ENCODE data around the gene NLGN4X.

NLGN4X gene

DNA sequence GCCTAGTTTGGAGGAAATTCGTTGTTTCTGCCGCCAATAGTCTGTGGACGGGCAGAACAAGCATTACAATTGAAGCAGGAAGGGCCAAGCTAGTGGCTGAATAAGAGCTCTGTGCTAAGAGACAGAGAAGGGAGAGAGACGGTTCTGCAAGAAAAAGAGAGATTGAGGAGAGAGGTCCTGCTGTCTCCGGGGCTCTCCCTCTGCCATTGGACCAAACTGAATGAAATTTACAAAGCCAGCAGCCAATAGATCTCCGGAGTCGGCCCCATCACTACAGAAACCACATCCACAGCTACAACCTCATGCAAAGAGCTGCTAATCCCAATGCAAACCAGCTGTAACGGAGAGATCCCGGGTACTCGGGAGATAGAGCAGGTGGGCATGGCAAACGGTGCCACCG, at the start of gene NLGN4X:
NLGN4X (minus strand) TSS at position 148 of the 400 bp plus-strand sequence. CDS start 77,401 bp downstream, outside the sequence.
- DNase-seq, result no peak

DNA sequence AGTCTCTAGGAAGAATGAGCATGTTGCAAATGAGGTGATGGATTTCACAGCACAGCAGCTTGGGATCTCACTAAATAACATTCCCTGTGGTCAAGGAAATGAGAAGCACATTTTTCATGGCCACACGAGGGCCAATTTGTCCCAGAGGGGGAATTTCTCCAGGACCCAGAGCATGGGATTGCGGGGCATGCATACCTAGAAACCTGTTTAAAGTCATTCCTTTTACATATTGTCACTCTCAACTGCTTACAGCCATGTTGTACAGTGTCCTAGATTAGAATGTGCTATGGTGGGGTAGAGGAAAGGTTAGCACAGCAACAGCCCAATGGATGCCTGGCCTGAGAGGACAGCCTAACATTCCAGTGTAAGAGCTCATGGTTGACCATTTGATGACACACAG, 37.4 kb upstream of the NLGN4X start:
- no peak for DNase-seq

DNA sequence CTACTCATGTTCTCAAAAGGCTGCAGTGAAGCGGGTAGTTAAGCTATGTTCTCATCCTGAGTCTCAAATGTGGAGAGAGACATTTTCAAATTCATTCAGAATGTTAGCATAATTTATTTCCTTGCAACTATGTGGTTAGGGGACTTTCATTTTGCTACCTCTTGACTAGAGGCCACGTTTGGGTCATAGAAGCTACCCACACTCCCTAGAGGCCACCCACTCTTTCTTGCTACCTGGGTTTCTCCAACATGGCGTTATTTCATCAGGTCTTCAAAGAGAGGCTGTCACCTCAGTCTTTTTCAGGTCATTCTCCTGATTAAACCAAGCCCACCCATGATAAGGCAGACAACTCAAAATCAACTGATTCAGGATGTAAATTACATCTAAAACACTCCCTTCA, 34.3 kb upstream of the NLGN4X start:
- no peak for DNase-seq

DNA sequence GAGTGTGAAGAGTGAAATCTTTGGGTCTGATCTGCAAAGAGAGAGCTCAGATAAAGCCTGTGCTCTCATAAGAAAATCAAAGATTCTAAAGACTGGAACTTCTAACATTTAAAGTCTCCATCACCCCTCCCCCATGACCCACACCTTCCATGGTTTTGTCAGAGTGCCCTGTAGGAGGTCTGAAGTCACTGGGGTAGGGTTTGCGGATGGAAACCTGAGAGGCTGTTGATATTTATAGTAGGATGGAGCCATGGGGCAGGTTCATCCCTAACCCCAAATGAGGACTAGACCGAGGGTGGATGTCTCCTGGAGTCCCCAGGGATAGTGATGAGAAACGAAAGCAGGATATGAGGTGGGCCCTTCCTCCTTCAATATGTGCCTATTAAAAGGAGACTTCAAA, 28.4 kb upstream of the NLGN4X start:
- no peak for DNase-seq

DNA sequence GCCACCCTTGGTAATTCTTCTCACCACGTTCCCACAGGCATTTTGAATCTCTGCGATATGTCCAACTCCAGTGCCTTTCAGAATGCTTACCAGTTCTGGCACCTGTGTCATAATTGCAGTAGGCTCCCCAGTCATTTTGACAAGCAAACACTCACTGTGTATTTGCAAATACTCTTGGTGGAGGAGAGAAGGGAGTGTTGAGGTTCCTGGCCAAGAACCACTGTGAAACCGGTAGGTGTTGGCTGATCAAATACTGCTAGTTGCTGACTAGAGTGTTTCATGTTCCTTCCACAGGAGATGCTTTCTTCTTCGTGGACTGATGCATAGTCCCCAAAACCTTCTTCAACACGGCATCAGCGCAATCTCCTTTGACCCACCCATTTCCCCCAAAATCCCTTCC, 16.0 kb upstream of the NLGN4X start:
- DNase-seq, result no peak

DNA sequence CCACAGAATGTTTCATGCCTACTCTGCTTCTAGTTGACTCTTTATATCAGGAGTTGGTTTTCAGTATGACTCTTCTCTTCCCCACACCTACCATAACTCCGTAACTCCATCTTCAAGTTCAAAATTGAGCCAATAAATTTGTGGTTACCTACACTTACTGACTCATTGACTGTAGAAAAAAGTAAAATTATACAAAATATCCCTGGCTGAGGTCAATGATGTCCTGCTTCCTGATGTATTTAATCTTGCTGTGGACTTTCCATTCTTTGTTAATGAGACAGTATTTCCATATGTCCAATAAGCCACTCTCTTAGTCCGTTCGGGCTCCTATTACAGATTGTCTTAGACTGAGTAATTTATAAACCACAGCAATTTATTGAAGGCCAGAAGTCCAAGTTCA, 9.9 kb upstream of the NLGN4X start:
- no peak for DNase-seq

DNA sequence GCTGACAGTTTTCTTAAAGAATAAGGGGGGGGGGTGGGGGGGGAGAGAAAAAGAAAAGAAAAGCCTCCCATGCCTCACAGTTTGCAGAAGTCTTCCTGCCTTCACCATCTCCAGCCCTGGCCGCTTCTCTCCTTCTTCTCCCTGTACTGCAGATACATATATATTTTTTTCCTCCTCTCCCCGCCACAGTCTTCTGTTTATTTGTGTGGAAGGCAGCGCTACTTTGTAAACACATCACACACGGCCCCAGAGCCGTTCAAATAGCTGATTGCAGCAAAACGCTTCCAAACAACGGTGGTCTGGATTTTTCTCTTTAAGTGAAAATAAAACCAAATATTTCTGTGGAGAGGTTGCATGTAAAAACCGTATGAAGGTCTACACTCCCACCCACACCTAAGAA, 732 bp downstream of the NLGN4X start:
- no peak for DNase-seq

DNA sequence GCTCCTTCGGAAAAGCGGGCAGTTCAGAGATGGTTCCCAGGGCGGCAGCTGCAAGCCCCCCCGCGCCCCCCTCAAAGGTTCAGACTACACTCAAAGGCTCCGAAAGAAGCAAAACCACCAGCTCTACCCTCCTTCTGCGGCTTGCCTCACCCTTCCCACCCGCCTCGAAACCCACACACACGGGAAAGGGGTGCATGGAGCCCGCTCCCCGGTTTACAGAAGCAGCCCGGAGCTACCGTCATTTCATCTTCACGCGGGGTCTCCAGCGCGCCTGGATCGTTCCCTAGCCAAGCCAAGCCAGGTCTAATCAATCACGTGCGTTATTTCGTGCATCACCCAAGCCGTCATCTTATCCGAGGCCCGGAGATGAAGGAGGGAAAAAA, 1.2 kb downstream of the NLGN4X start:
- no peak for DNase-seq

DNA sequence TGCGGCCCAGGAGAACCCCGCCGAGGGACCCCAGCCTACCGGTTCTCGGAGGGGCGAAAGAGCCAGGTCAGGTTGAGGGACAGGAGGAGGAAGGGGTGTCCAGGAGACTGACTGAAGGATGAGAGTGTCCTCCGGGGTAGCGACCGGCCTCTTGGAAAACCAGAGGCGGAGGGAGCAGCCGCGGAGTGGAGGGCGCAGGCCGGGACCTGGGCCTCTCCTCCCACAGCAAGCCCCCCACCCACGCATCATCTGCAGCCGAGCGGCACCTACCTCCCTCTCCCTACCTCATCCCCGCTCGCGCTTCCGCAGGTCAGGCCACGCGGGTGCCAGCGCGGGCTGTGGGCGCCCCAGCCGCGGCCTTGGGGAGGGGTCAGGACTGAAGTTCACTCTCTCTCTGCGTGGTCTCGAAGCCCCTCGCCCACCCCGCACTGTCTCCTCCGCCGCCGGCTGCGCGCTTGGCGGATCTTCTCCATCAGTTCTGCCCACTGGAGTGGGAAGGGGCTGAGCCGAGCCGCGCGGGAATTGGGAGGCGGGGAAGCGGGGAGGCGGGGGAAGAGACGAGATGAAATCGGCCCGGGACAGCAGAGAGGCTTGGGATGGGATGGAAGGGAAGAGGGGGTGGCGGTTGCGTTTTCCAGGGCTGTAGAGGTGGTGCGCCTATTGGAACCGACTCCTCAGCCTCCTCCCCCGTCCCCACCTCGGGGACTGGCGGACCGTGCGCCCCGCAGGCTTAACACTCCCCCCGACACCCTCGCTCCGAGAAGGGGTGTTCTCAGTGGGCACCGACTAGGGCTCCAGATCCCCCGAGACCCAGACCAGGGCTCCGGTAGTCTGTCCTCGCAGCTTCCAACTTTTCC, 1.8 kb downstream of the NLGN4X start:
- no peak for DNase-seq

DNA sequence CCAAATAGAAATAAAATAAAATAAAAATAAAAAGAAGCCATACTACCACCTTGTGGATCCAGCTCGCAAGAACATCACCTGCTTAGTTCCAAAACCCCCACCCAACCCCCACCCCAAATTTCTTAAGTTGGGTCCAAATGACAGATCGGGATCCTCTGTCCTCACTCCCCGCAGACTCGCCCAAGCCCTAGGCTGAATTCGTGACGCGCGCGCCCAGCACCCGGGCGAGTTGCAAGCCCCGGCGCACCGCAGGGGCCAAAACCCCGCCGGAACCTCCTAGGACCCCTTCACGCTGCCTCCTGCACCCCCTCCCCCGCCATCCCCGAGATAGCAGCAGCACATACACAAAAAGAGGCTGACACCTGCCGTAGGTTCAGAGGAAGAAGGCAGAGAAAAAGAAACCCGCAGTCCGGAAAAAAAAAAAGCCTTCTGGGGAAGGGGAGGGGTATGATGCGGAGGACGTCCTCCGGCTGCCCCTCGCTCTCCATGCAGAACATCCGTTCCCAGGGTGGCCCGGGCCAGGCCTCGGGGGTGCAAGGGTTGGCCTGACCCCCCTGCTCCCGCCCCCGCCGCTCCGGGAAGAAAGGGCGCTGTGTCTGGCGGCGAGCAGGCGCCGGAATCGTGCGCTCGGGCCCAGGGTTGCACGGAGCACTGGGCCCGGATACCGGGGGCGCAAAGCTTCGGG, 2.6 kb downstream of the NLGN4X start:
- no peak for DNase-seq

DNA sequence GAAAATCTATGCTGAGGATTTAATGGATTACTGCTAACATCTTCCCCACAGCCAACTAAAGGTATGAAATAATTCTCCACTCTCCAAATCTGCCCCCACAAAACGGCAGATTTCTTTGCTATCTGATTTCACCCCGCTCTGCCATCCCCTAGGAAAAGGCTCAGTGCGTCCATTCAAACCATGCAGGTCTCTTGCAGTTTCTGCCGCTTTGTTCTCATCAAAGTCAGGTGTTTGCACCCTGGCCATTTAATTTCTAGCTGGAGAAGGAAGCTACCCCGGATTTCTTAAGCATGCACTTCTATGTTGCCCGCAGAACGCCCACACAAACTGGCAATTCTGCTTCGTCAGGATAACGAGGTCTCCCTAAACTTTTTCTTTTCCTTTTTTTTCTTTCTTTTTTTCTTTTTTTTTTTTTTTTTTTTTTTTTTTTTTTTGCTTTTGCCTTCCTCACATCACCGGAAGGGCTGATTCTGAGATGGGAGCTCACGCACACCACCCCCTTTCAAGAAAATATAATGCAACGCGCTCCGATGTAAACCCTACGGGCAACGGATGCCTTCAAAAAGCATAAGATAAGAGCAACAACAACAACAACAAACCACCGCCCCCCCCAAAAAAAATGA, 3.3 kb downstream of the NLGN4X start:
- no peak for DNase-seq

DNA sequence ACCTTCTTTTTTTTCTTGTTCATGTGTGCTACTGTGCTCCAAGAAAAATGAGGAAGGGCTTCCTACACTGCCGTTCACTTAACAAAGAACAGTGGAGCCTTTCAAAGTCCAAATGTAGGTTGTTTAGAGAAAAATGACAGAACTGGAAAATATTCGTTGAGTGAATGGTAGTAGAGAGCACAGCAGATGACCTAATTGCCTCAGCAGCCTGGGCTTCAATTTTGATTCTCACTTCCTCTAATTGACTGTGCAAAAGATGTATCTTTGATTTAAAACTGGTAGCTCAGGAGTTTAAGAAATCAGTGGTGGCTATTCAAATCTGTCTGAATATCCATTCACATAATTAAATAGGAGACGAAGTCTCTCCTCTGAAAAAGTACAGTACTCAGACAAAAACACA, 5.2 kb downstream of the NLGN4X start:
- no peak for DNase-seq

DNA sequence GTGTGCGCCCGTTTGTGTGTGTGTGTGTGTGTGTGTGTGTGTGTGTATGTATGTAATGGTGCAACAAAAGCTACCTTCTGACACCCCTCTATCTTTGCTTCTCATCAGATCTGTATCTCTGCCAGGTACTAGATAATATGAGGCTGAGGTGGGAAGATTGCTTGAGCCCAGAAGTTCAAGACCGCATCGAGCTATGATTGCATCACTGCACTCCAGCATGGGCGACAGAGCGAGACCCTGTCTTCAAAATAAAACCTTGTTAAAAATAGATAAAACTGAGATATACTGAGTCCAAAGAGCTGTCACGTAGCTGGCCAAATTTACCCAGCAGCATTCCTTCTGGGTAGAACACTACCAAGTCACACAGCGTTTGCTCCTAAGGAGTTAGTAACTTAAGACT, 18.4 kb downstream of the NLGN4X start:
- no peak for DNase-seq

DNA sequence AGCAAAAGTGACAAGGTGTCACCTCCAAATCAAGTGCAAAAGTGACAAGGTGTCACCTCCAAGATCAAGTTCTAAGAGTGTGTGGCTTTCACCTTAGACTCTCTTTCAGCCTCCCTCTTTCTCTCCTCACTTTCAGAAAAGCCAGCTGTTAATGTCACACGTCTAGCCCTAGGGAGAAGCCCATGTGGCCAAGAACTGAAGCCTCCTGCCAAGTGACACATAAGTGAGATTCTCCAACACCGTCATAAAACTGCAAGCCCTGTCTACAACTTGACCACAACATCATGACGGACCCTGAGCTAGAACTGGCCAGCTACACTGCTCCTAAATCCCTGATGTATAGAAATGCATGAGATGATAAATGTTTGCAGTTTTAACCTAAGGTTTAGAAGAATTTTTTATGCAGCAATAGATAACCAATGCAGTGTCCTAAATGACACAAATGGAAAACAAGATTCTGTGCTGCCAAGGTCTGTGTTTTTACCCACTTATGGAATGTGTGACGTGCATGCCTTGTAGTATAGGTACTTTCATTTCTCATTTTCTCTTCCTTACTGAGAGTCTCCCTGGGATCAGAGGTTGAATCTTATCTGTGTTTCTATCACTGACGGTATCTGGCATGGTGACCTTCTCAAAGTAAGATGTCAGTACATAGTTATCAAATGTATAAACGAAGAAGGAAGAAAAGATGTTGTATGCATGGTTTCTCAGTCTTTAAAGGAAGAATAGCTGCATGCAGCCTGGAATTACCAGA, 25.0 kb downstream of the NLGN4X start:
- DNase-seq, result no peak

DNA sequence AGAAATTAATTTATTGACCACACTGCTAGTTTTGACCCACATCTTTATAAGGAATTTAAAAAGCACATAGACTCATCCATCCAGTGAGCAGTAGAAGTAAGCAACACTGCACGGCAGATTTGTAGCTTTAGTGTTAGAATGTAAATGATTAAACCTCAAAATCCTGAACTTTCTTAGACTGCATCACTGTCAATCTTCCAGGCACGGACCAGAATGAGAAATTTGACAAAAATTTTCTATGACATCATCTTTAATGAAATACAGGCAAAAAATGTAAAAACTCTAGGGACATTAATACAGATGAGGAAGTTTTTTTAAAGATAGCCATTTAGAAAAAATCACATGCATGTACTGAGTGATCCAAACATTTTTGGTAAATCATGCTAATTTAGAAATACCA, 29.2 kb downstream of the NLGN4X start:
- no peak for DNase-seq

DNA sequence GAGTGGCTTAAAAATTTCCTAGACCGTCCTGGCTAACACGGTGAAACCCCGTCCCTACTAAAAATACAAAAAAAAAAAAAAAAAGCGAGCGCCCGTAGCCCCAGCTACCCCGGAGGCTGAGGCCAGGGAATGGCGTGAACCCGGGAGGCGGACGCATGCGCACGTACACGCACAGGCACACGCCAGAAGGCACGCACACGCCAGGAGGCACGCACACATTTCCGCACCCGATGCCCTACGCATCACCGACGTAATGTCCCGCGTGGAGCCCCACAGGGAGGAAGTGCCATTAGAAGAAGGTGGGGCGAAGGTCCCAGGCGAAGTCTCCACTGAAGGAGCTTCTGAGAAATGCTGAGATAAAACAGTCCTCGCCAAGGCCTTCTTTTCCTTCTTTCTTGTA, 41.4 kb downstream of the NLGN4X start:
- DNase-seq, result no peak

DNA sequence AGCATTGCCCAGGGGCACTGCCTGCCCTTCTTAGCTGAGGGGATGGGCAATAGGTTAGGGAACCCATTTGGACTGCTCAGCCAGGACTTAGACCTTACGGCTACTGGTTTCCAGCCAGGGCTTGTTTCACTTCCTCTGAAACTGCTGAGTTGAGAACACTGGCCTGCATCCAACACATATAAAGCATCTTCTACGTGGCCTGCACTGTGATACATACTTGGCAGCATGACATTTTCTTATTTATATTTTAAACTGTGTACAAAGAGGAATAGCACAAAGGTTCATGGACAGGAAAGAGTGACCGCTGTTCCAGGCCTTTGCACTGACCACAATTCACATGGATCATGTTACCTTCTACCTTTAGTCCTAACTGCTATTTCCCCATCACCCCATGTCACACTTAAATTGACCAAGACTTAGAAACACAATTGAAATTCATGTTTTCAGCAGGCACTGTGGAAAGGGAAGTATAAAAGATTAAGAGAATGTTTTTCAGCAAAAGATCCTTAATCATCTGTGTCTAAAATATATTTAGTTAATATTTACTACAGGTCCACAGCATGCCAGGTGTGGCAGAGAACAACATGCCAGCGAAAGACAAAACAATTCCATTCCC, 43.7 kb downstream of the NLGN4X start:
- no peak for DNase-seq

DNA sequence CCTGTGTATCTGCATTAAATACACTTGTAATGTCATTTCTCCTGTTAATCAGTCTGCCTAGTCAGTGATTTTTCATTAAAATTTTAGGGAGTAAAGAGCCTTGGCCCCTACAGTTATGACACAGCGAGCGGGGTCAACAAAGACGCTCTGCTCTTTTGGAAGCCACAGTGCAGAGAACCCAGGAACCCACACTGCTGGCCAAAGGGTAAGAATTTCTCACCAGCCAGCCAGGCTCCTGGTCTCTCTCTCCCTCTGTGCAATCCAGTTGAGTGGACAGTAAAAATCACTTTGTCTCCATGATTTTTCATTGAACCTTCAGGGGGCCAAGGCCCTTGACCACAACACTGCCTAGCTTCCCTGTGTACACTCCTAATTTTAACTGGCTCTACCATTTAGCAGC, 52.8 kb downstream of the NLGN4X start:
- no peak for DNase-seq

DNA sequence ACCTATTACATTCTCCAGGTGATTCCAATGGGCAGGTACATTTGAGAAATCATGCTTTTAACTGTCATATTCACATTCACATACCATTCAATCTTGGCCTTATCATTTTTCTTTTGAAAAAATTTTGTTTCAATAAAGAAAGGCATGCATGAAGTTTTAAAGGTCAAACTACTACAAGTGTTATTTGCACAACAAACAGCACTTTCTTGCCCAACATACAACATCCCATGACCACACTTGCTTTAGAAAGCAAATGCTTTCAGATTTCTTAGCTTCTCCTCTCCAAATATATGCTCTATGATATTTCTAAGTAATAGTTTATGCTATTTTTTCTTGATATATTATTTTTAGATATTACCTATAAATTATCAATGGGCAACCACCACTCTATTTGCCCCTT, 58.2 kb downstream of the NLGN4X start:
- DNase-seq, result no peak

DNA sequence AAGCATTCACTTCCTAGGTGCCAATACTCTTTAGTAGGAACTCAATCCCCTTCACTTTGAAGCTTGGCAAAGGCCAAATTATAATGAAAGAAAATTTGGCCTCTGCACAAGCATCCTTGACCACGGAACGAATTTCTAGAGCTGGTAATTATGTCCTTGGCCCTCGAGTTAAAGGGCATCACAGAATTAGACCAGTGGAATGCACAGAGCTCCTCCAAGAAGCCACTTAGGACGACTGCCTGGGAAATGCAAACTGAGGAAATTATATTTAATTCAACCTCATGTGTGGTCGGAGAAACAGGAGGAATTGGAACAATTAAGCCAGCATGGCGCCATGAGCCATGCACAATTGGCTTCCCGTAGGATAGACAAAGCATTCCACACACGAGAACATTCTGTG, 59.3 kb downstream of the NLGN4X start:
- no peak for DNase-seq

DNA sequence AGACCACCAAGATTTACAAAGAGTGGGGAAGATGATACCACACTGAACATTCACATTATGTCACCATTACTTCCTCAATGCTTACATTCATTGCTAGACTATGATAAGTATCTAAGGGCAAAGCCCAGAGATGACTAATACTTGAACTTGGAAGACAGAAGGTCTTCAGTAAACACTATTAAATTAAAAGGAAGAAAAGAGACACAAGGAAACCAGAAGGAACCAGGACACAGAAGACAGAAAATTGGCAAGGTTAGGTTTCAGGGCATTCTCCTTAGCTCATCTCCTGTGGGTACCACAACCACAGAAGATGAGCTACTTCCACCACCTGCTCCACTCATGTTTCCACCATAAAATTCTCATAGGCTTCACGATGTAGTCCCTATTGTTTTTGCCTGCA, 64.9 kb downstream of the NLGN4X start:
- DNase-seq, result no peak

DNA sequence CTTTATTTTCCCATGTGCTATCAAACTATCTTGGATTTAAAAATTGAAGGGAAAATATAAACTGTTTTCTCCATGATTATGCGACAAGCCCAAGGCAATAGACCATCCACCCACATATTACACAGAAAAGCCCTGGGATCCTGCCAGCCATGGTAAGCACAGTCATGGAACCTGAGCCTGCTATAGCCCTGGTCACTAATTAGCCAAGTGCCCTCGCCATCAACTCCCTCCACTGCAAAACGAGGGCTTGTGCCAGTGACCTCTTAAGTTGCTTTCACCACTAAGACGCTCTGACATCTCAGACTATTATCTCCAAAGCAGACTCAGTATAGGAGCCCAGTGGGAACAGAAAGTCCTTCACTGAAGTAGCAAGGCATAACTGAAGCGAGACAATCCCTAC, 69.2 kb downstream of the NLGN4X start:
- no peak for DNase-seq

DNA sequence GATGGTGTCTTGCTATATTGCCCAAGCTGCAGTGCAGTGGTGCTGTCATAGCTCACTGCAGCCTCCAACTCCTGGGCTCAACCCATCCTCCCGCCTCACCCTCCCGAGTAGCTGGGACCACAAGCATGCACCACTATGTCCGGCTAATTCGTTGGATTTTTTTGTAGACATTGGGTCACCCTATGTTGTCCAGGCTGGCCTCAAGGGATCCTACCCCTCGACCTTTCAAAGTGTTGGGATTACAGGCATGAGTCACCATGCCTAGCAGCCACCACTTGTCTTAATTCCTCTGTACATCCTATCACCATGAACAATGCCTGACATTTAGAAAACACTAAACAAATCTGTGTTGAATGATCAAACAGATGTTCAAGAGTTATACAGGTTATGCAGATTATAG, 76.7 kb downstream of the NLGN4X start:
- no peak for DNase-seq
